Inflammatory macrophage treated with lipopolysaccharide for 1 hour (primary cell): ENCODE measurements around the gene NT5M.
A peak's percentile ranks its signal among the peaks of the same experiment; 100 is the strongest.

ENCODE experiments used
- DNase-seq, 2 donors: peaks; one replicate each; pipeline ENCODE4 v3.0.0-alpha.2; 2020 to 2022

Gene NT5M

GRCh38 chr17:17343896-17344506, 40.8 kb downstream of the NT5M start:
- no peak for DNase-seq

DNA sequence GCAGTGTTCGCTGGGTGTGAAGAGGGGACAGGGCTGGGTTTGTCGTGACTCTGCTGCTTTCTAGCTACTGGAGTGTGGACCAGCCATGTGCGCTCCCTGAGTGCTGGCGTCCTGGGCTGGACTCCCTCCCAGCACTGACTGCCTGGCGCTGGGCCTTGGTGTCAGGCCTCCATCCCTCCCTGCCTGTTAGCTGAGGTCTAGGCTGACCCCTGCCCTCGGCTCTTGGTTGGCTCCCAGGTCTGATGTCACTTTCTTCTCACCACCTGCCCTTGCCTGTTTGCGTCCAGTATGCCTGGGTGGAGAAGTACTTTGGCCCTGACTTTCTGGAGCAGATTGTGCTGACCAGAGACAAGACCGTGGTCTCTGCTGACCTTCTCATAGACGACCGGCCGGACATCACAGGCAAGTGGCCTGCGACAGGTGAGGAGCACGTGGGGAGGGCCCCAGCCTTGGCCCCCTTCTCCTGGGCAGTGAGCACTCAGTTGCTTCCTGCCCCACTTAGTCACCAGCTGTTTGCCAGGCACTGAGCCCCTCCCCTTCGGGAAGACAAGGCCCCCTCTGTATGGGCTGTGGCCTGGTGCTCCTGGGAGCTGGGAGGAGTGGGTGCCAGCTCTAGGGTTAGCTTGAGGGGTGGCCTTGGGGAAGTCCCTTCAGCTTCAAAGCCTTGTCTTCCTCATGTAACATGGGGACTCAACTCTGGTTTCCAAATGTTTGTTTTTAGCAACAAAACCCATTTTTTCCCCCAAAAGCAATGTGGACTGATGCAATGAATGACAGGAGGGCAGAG, 41.5 kb downstream of the NT5M start:
- DNase-seq: no peak

- no peak for DNase-seq
These were observed 42.1 kb downstream of the NT5M start for GRCh38 chr17:17345294-17345597.

DNA sequence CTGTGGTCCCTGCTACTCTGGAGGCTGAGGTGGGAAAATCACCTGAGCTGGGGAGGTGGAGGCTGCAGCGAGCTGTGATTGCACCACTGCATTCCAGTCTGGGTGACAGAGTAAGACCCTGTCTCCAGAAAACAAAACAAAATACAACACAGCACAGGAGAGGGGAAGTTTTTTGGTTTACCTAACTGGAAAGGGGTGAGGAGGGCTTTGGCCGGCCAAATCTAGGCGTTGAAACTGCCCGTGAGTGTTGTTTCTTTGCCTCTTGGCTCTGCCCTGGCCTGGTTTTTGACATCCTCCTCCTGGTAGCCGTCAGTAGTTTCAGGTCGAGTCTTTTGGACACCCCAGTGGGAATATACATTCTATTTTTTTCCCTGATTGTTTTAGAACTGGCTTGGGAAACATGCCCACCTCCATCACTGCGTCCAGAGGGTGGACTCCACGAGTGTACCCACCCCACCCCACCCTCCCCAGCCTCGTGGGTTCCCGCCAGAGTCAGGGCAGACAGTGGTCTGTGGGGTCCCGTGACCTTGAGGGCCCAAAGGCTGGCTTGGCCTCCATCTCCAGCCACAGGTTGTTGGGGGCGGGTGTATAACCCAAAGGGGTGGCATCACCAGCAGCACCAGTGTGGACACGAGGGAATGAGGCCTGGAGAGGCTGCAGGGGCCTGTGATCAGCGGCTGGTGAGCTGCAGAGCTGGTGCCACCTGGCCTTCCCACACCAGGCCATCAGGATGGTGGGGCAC, 42.7 kb downstream of the NT5M start:
- DNase-seq: no peak

GRCh38 chr17:17346428-17347233, 43.5 kb downstream of the NT5M start:
- peak; percentile 31 to 73 for DNase-seq

- no peak for DNase-seq
These were observed 44.2 kb downstream of the NT5M start for GRCh38 chr17:17347234-17347955.

GRCh38 chr17:17347956-17348871, 45.0 kb downstream of the NT5M start:
- DNase-seq: no peak

GRCh38 chr17:17348872-17349723, 45.9 kb downstream of the NT5M start:
- DNase-seq: no peak

GRCh38 chr17:17349724-17350106, 46.5 kb downstream of the NT5M start:
- no peak for DNase-seq

- DNase-seq: no peak
These were observed 47.5 kb downstream of the NT5M start for GRCh38 chr17:17350491-17351355.

GRCh38 chr17:17351356-17351891, 48.3 kb downstream of the NT5M start:
- DNase-seq: no peak

GRCh38 chr17:17351901-17352781, 49.0 kb downstream of the NT5M start:
- no peak for DNase-seq

DNA sequence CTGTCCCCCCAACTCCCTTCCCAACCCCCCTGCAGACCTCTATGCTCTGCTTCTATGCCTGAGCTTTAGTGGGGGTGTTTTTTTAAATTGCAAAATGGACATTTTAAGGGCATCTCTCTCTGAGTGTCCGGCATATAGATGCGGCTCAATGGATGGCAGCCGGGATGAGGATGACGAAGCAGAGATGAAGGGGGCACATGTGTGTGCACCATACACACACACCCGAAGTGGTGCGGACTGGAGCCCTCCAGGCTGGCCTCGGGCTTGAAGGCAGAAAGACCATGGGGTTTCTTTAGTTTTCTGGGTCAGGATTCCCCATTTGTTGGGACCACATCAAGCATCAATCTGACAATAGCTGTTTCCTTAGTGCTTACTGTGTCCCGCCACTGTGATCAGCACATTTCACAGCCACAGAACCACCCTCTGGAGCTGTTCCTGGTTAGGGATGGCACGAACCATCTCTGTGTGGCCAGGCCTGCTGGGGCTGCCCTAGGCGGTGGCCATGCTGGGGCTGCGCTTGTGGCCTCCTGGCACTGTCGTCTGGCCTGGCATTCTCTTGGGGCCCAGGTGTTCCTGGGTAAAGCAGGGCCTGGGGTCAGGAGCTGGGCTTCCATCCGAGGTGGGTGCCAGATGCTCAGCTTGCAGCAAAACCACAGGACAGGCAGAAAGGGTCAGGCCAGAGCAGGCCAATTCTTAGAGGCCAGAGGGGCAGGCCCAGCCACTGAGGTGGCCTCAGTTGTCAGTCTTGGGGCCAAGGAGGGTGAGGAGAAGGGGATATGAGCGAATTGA, 49.9 kb downstream of the NT5M start:
- DNase-seq: no peak

- DNase-seq: no peak
These were observed 50.7 kb downstream of the NT5M start for GRCh38 chr17:17353625-17354484.

DNA sequence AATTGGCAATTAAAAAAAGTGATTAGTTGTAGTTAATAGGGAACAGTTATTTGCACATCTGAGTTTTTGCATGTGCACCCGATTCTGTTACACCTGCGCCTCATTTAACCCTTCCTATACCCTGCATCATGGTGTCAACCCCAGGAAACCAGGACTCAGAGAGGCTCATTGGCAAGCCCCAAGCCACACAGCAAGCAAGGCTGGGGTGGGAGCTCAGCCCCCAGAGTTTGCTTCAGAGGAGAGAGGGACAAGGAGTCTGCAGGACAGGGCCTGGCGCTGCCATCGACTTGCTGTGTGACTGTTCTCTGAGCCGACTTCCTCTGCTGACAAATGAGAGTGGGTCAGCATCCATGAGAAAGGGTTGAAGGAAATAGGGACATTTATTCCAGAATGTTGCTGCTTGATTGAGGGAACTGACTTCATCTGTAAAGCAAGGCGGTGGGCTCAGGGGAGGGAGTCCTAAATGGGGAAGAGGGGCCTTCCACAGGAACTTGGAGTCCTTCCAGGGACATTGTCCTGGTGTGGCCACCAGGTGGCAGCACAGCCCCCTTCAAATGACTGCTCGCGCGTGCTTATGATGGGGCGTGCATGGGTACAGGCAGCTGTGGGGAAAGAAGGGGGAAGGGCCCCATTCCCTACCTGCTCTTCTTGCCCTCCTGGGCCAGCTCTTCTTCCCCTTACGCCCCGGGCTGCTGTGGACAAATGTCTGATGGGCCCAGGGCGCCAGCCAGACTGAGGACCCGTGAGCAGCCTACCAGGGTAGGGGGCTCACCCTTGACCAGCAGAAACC, 51.6 kb downstream of the NT5M start:
- peak; percentile 51 to 88 for DNase-seq
